Left lung (tissue), 10 donors: ENCODE measurements around the gene PDE4B. TPM values are rescaled to one million over a fixed set of nuclear protein-coding genes. Genes with fewer than 3 reads are reported as not detected.

Source experiments
- ATAC-seq: fragments of 200-7000 bp; cut with Tn5 transposase; one replicate; pipeline ENCODE4 v1.9.1; 2020; ENCODE audit warnings: moderate library complexity
- DNase-seq, 4 donors: peaks; one replicate each; pipeline ENCODE4 v3.0.0-alpha.2; 2013 to 2020
- H3K27ac ChIP-seq, 2 donors: fragments of 200-600 bp; sonication (generic) in 1 of 2; one replicate each; pipeline versions ENCODE4 v1.5.0 to v1.8.0; 2020 to 2021
- H3K27me3 ChIP-seq, 2 donors: fragments of 200-600 bp; sonication (generic) in 1 of 2; one replicate each; pipeline versions ENCODE4 v1.5.0 to v1.8.0; 2020 to 2021
- H3K36me3 ChIP-seq, 2 donors: fragments of 200-600 bp; sonication (generic) in 1 of 2; one replicate each; pipeline versions ENCODE4 v1.5.0 to v1.8.0; 2020 to 2021
- H3K4me1 ChIP-seq, 2 donors: fragments of 200-600 bp; one replicate each; pipeline ENCODE4 v1.8.0; 2021
- H3K4me3 ChIP-seq, 2 donors: fragments of 200-600 bp; sonication (generic) in 1 of 2; one replicate each; pipeline versions ENCODE4 v1.5.0 to v1.8.0; 2020 to 2021; ENCODE audit warnings: mild to moderate bottlenecking in 1 of 2
- H3K9me3 ChIP-seq, 2 donors: fragments of 200-600 bp; sonication (generic) in 1 of 2; one replicate each; pipeline versions ENCODE4 v1.5.0 to v1.8.0; 2020 to 2021
- CTCF ChIP-seq, 2 donors: fragments of 200-600 bp; sonication (generic) in 1 of 2; IDR thresholded peaks; one replicate each; pipeline versions ENCODE4 v1.5.0 to v1.8.0; 2021; ENCODE audit warnings: antibody characterized with exemption in 2 of 2
- intact Hi-C, 2 donors: fragments of 100-400 bp; cut with DNase I; formaldehyde crosslinking; loops; one replicate each; pipeline versions ENCODE4 v1.11.2 to v1.14.2; 2022
- polyA plus RNA-seq, 6 donors: library from polyadenylated mRNA; unstranded; fragments of 120-200 nt; gene quantifications; one replicate each; pipeline ENCODE4 v1.2.1, GENCODE V29; 2013; ENCODE audit not compliant: insufficient read length in 6 of 6
- total RNA-seq, 2 donors: library from RNA; stranded (reverse); fragmentation: NEBNext Ultra II Directional; extraction: Animal tissue kit (Norgen Biotek cat#: 25700); gene quantifications; one replicate each; pipeline ENCODE4 v1.2.1, GENCODE V29; 2021
- donor health status: DM: no; HTN: yes; CAD: no.
- donor health status: DM: no; HTN: no; CAD: no.

Gene PDE4B
- total and polyA plus RNA-seq, 8 donors: 8.6 to 50.7 (median 19.2) TPM

GRCh38 chr1:66368261-66368660, 575.6 kb downstream of the PDE4B start:
- intact Hi-C loops: no loop called here
- H3K9me3 ChIP-seq: no peaks in the 10 kb centered on the region
- no peaks in the 10 kb centered on the region for H3K27me3 ChIP-seq
- no peak for ATAC-seq
- no peak overlapping the region for H3K4me3 ChIP-seq
- no peak for DNase-seq
- peaks cover 0 to 94% of the 10 kb centered on the region in 2 donors for H3K36me3 ChIP-seq
- peaks cover 0 to 38% of the 10 kb centered on the region in 2 donors for H3K4me1 ChIP-seq
- H3K27ac ChIP-seq: no peak overlapping the region
- no peak for TF ChIP-seq CTCF (IDR thresholded peaks at IDR 0.05)

- intact Hi-C loops: no loop called here
- ATAC-seq: no peak
- TF ChIP-seq CTCF (IDR thresholded peaks at IDR 0.05): no peak
- H3K36me3 ChIP-seq: peaks cover 0 to 74% of the 10 kb centered on the region in 2 donors
- no peaks in the 10 kb centered on the region for H3K27me3 ChIP-seq
- peaks cover 0 to 60% of the 10 kb centered on the region in 2 donors for H3K4me1 ChIP-seq
- H3K9me3 ChIP-seq: no peaks in the 10 kb centered on the region
- peak overlapping the region in 1 of 2 donors; percentile 20 for H3K27ac ChIP-seq
- no peak for DNase-seq
- H3K4me3 ChIP-seq: no peak overlapping the region
Observed at GRCh38 chr1:66370462-66370971, 577.8 kb downstream of the PDE4B start.

- Histone ChIP-seq H3K4me1 (peaks cover 0 to 69% of the 10 kb centered on the region in 2 donors), H3K27me3 (no peaks in the 10 kb centered on the region), H3K36me3 (peaks cover 0 to 65% of the 10 kb centered on the region in 2 donors), H3K27ac (peak overlapping the region; percentile 27 to 88), H3K9me3 (no peaks in the 10 kb centered on the region), H3K4me3 (no peak overlapping the region)
- TF ChIP-seq CTCF (IDR thresholded peaks at IDR 0.05): no peak
- intact Hi-C loops: no loop called here
- DNase-seq (peak in 1 of 4 donors; percentile 36), ATAC-seq (peak; percentile 59)
Observed at GRCh38 chr1:66371233-66372005, 578.7 kb downstream of the PDE4B start.

GRCh38 chr1:66372522-66373101, 579.9 kb downstream of the PDE4B start:
- no peak for TF ChIP-seq CTCF (IDR thresholded peaks at IDR 0.05)
- Histone ChIP-seq H3K4me1 (peaks cover 0 to 67% of the 10 kb centered on the region in 2 donors), H3K9me3 (no peaks in the 10 kb centered on the region), H3K4me3 (no peak overlapping the region), H3K36me3 (peaks cover 0 to 53% of the 10 kb centered on the region in 2 donors), H3K27ac (peak overlapping the region; percentile 53 to 88), H3K27me3 (no peaks in the 10 kb centered on the region)
- DNase-seq (no peak), ATAC-seq (no peak)
- intact Hi-C loops: no loop called here

- Histone ChIP-seq H3K9me3 (no peaks in the 10 kb centered on the region), H3K36me3 (peaks cover 0 to 47% of the 10 kb centered on the region in 2 donors), H3K27ac (peak overlapping the region; percentile 53 to 88), H3K27me3 (no peaks in the 10 kb centered on the region), H3K4me1 (peaks cover 0 to 67% of the 10 kb centered on the region in 2 donors), H3K4me3 (no peak overlapping the region)
- TF ChIP-seq CTCF (IDR thresholded peaks at IDR 0.05): no peak
- intact Hi-C loops: no loop called here
- DNase-seq (no peak), ATAC-seq (peak; percentile 27)
Observed at GRCh38 chr1:66373157-66373591, 580.5 kb downstream of the PDE4B start.
